ENCODE results near the gene VWA8. TPM values are rescaled to one million over a fixed set of nuclear protein-coding genes. Genes with fewer than 3 reads are reported as not detected.

The VWA8 gene
- total and polyA plus RNA-seq, 2 of the 13 experiments (the other 11 are each of a cell fraction or from before 2014, with no cell fraction given), result 9.1 to 17.3 TPM

- TF ChIP-seq EP300 (IDR thresholded peaks at IDR 0.05; ENCODE audit: low read depth in 2 of 2, low read length in 2 of 2), result peak in 1 of 2 experiments; percentile 56; a peak in 2 of 4 replicates
- TF ChIP-seq EP300 (CRISPR knock-in tag; IDR thresholded peaks at IDR 0.05; ENCODE audit: borderline replicate concordance), result no peak
- TF ChIP-seq HDAC2 (CRISPR knock-in tag; IDR thresholded peaks at IDR 0.05), result peak; percentile 24; the same call in 1 of the 2 replicates
These were observed 292.7 kb downstream of the VWA8 start (continued) for GRCh38 chr13:41668130-41668757.

- no peak overlapping the region for H3K4me2 ChIP-seq (ENCODE audit: low read depth, low read length)
- ATAC-seq (no peak), FAIRE-seq (no peak), DNase-seq (ENCODE audit: low spot score) (no peak)
- no peak overlapping the region for H3K27ac ChIP-seq (ENCODE audit: extremely low read length, insufficient read depth, low read length)
- H3K27me3 ChIP-seq (ENCODE audit: control insufficient read depth in 1 of 2, insufficient read depth in 2 of 2, low read length in 2 of 2), result no peaks in the 10 kb centered on the region
- H3K79me2 ChIP-seq (ENCODE audit: insufficient read depth, low read length), result no peaks in the 10 kb centered on the region
- H3K4me3 ChIP-seq (replicated peaks in 1 of 3; ENCODE audit: insufficient read depth in 1 of 3, low read depth in 2 of 3, low read length in 3 of 3), result no peak overlapping the region
- H3K9ac ChIP-seq (ENCODE audit: insufficient read depth, low read depth, low read length), result no peak overlapping the region
- TF ChIP-seq ZNF260 (CRISPR knock-in tag; IDR thresholded peaks at IDR 0.05; ENCODE audit: borderline replicate concordance, low read depth) (no peak), STAG1 (CRISPR knock-in tag; IDR thresholded peaks at IDR 0.05) (no peak), SKIL (CRISPR knock-in tag; IDR thresholded peaks at IDR 0.05; ENCODE audit: borderline replicate concordance) (no peak), SOX6 (IDR thresholded peaks at IDR 0.05) (no peak), SOX6 (CRISPR knock-in tag; IDR thresholded peaks at IDR 0.05) (no peak), PAX8 (CRISPR knock-in tag; IDR thresholded peaks at IDR 0.05; ENCODE audit: borderline replicate concordance) (no peak), ZNF792 (CRISPR knock-in tag; IDR thresholded peaks at IDR 0.05) (no peak), ELF3 (CRISPR knock-in tag; IDR thresholded peaks at IDR 0.05) (no peak), NR2F1 (CRISPR knock-in tag; IDR thresholded peaks at IDR 0.05) (no peak), ZNF382 (CRISPR knock-in tag; IDR thresholded peaks at IDR 0.05; ENCODE audit: borderline replicate concordance) (no peak)
- TF ChIP-seq, protein P1, sequence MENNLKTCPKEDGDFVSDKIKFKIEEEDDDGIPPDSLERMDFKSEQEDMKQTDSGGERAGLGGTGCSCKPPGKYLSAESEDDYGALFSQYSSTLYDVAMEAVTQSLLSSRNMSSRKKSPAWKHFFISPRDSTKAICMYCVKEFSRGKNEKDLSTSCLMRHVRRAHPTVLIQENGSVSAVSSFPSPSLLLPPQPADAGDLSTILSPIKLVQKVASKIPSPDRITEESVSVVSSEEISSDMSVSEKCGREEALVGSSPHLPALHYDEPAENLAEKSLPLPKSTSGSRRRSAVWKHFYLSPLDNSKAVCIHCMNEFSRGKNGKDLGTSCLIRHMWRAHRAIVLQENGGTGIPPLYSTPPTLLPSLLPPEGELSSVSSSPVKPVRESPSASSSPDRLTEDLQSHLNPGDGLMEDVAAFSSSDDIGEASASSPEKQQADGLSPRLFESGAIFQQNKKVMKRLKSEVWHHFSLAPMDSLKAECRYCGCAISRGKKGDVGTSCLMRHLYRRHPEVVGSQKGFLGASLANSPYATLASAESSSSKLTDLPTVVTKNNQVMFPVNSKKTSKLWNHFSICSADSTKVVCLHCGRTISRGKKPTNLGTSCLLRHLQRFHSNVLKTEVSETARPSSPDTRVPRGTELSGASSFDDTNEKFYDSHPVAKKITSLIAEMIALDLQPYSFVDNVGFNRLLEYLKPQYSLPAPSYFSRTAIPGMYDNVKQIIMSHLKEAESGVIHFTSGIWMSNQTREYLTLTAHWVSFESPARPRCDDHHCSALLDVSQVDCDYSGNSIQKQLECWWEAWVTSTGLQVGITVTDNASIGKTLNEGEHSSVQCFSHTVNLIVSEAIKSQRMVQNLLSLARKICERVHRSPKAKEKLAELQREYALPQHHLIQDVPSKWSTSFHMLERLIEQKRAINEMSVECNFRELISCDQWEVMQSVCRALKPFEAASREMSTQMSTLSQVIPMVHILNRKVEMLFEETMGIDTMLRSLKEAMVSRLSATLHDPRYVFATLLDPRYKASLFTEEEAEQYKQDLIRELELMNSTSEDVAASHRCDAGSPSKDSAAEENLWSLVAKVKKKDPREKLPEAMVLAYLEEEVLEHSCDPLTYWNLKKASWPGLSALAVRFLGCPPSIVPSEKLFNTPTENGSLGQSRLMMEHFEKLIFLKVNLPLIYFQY (CRISPR knock-in tag; IDR thresholded peaks at IDR 0.05; ENCODE audit: borderline replicate concordance), result no peak
- TF ChIP-seq, protein P2, sequence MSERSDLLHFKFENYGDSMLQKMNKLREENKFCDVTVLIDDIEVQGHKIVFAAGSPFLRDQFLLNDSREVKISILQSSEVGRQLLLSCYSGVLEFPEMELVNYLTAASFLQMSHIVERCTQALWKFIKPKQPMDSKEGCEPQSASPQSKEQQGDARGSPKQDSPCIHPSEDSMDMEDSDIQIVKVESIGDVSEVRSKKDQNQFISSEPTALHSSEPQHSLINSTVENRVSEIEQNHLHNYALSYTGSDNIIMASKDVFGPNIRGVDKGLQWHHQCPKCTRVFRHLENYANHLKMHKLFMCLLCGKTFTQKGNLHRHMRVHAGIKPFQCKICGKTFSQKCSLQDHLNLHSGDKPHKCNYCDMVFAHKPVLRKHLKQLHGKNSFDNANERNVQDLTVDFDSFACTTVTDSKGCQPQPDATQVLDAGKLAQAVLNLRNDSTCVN (CRISPR knock-in tag; IDR thresholded peaks at IDR 0.05; ENCODE audit: borderline replicate concordance), result no peak
- H4K20me1 ChIP-seq (ENCODE audit: insufficient read depth, low read length), result no peaks in the 10 kb centered on the region
- POLR2A ChIA-PET, result no interaction called here
- intact Hi-C loops (cut with micrococcal nuclease; ENCODE audit: unreplicated experiment) (loop anchor here (5.0 kb wide), 1 partner anchor 376 kb away; no protein-coding TSS in a partner anchor), in situ Hi-C loops (cut with HindIII; ENCODE audit: extremely low pct_ligation_motif_present, low pct_unique_long_range_greater_than_20kb) (loop anchor here (5.0 kb wide), 1 partner anchor 446 kb away; no protein-coding TSS in a partner anchor)
- BruUV-seq (replicated peaks), result no TSS peak
- no peaks in the 10 kb centered on the region for H3K9me3 ChIP-seq (ENCODE audit: low read length)
- H2AFZ ChIP-seq (ENCODE audit: low read length), result no peak overlapping the region
- WGBS (ENCODE audit: low lambda C conversion rate), result 97% methylated on average over 4 of the region's 4 CpGs
- CTCF ChIA-PET (ENCODE audit: low intra/inter-chr PET ratio, low total read pairs), result no interaction called here
- H3K4me1 ChIP-seq (ENCODE audit: insufficient read depth, low read length), result peaks cover 15% of the 10 kb centered on the region
- peaks cover 2 to 5% of the 10 kb centered on the region in 2 experiments; a peak in 3 of 5 replicates for H3K36me3 ChIP-seq (replicated peaks in 1 of 2; ENCODE audit: control insufficient read depth in 1 of 2, insufficient read depth in 2 of 2, low read length in 2 of 2)
These were observed 294.3 kb downstream of the VWA8 start for GRCh38 chr13:41666644-41667043.
